HAP-1 (cell line): ENCODE data around the gene RRP1.

Source experiments
- DNase-seq, 2 experiments: peaks; one replicate each; pipeline ENCODE4 v3.0.0-alpha.2; 2016 to 2020; ENCODE audit warnings: low spot score in 2 of 2
- H3K27me3 ChIP-seq: fragments of 250-450 bp; sonication (Bioruptor Pico); 2 replicates; pipeline ENCODE4 v1.5.1; 2020; ENCODE audit warnings: low read depth, mild to moderate bottlenecking, moderate library complexity
- H3K36me3 ChIP-seq: fragments of 250-450 bp; sonication (Bioruptor Pico); replicated peaks from 2 replicates; pipeline ENCODE4 v1.5.1; 2020; ENCODE audit warnings: mild to moderate bottlenecking
- H3K4me1 ChIP-seq: fragments of 250-450 bp; sonication (Bioruptor Pico); 2 replicates; pipeline ENCODE4 v1.5.1; 2020; ENCODE audit warnings: mild to moderate bottlenecking
- H3K4me3 ChIP-seq: fragments of 250-450 bp; sonication (Bioruptor Pico); 2 replicates; pipeline ENCODE4 v1.5.1; 2020; ENCODE audit warnings: mild to moderate bottlenecking, moderate library complexity
- H3K9me3 ChIP-seq: fragments of 250-450 bp; sonication (Bioruptor Pico); 2 replicates; pipeline ENCODE4 v1.5.1; 2020; ENCODE audit warnings: mild to moderate bottlenecking, moderate library complexity
- in situ Hi-C: fragments of 300-500 bp; cut with MboI; formaldehyde crosslinking; loops from 3 replicates; pipeline ENCODE4 v1.14.3; 2020; ENCODE audit warnings: low sequenced_read_pairs, inconsistent platforms, mixed read lengths

RRP1 gene

DNA sequence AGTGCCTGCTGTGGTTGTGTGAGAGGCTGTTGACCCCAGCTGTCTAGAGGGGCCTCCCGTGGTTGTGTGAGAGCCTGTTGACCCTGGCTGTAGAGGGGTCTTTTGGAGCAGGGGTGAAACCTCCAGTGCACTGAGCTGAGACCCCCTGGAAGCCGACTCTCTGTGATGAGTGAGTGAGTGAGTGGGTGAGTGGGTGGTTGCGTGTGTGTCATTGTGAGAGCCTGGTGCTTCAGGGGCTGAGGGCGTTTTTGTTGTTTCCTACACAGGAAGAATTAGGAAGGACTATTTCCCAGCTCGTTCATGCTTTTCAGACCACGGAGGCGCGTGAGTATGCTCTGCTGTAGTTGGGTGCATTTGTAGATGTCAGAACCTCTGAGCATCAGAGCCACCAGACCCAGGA, 3.0 kb downstream of the RRP1 start:
- in situ Hi-C loops = no loop called here
- H3K4me1 ChIP-seq = peaks cover 7% of the 10 kb centered on the region
- no peak for DNase-seq
- peaks cover 76% of the 10 kb centered on the region for H3K36me3 ChIP-seq
- H3K9me3 ChIP-seq = no peaks in the 10 kb centered on the region
- H3K4me3 ChIP-seq = no peak overlapping the region
- no peaks in the 10 kb centered on the region for H3K27me3 ChIP-seq

DNA sequence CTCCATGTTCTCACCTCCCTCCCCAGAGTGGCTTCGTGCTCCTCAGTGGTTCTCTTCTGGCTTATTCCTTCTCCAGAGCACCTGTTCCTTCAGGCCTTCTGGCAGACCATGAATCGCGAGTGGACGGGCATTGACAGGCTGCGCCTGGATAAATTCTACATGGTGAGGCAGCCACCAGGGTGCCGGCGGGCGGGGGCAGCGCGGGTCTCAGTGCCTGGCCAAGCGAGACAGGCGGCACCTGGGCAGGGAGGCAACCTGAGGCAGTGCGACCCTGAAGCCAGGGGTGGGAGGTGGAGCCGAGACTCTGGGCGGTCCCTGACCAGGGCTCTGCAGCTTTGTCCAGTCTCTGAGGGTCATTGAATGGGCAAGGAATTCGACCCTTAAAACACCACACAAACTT, 3.9 kb downstream of the RRP1 start:
- H3K27me3 ChIP-seq = no peaks in the 10 kb centered on the region
- H3K36me3 ChIP-seq = peaks cover 84% of the 10 kb centered on the region
- H3K4me3 ChIP-seq = no peak overlapping the region
- in situ Hi-C loops = no loop called here
- H3K9me3 ChIP-seq = no peaks in the 10 kb centered on the region
- no peak for DNase-seq
- H3K4me1 ChIP-seq = peaks cover 7% of the 10 kb centered on the region

DNA sequence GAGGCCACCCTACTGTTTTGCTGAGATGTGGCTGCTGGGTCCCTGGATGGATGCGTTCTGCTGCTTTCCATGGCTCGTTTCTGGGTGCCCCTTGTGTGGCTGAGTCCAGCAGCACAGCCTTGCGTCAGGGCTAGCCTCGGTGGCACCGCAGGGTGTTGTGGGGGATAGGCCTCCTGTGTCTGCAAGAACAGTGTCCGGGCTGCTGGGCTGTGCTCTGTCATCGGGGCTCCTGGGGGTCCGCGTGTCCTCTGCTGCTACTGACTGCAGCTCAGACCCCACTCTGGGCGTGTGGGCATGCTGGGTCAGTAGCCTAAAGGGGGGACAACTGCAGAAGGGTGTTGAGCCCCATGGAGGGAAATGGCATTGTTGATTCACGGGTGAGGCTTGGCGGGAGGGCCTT, 4.9 kb downstream of the RRP1 start:
- Histone ChIP-seq H3K9me3 (no peaks in the 10 kb centered on the region), H3K4me1 (peaks cover 7% of the 10 kb centered on the region), H3K4me3 (no peak overlapping the region), H3K36me3 (peaks cover 93% of the 10 kb centered on the region), H3K27me3 (no peaks in the 10 kb centered on the region)
- in situ Hi-C loops = no loop called here
- DNase-seq = no peak

GRCh38 chr21:43794857-43795256, 5.5 kb downstream of the RRP1 start:
- H3K4me3 ChIP-seq = no peak overlapping the region
- peaks cover 94% of the 10 kb centered on the region for H3K36me3 ChIP-seq
- H3K4me1 ChIP-seq = peaks cover 7% of the 10 kb centered on the region
- in situ Hi-C loops = no loop called here
- no peaks in the 10 kb centered on the region for H3K9me3 ChIP-seq
- DNase-seq = no peak
- no peaks in the 10 kb centered on the region for H3K27me3 ChIP-seq

- H3K9me3 ChIP-seq = no peaks in the 10 kb centered on the region
- in situ Hi-C loops = no loop called here
- H3K4me1 ChIP-seq = no peaks in the 10 kb centered on the region
- no peak for DNase-seq
- H3K36me3 ChIP-seq = peaks cover 98% of the 10 kb centered on the region
- H3K4me3 ChIP-seq = no peak overlapping the region
- no peaks in the 10 kb centered on the region for H3K27me3 ChIP-seq
Observed at GRCh38 chr21:43797415-43797814, 8.0 kb downstream of the RRP1 start.

- H3K27me3 ChIP-seq = no peaks in the 10 kb centered on the region
- H3K4me1 ChIP-seq = no peaks in the 10 kb centered on the region
- peaks cover 98% of the 10 kb centered on the region for H3K36me3 ChIP-seq
- in situ Hi-C loops = no loop called here
- H3K9me3 ChIP-seq = no peaks in the 10 kb centered on the region
- DNase-seq = no peak
- H3K4me3 ChIP-seq = no peak overlapping the region
Observed at GRCh38 chr21:43797925-43798715, 8.7 kb downstream of the RRP1 start.

GRCh38 chr21:43799301-43799840, 10.0 kb downstream of the RRP1 start:
- Histone ChIP-seq H3K4me1 (no peaks in the 10 kb centered on the region), H3K36me3 (peaks cover 97% of the 10 kb centered on the region), H3K4me3 (no peak overlapping the region), H3K9me3 (no peaks in the 10 kb centered on the region), H3K27me3 (no peaks in the 10 kb centered on the region)
- in situ Hi-C loops = no loop called here
- DNase-seq = no peak

GRCh38 chr21:43800124-43800523, 10.7 kb downstream of the RRP1 start:
- in situ Hi-C loops = no loop called here
- H3K27me3 ChIP-seq = no peaks in the 10 kb centered on the region
- DNase-seq = no peak
- H3K9me3 ChIP-seq = no peaks in the 10 kb centered on the region
- peaks cover 89% of the 10 kb centered on the region for H3K36me3 ChIP-seq
- no peak overlapping the region for H3K4me3 ChIP-seq
- no peaks in the 10 kb centered on the region for H3K4me1 ChIP-seq

- in situ Hi-C loops = no loop called here
- Histone ChIP-seq H3K4me3 (no peak overlapping the region), H3K27me3 (no peaks in the 10 kb centered on the region), H3K9me3 (no peaks in the 10 kb centered on the region), H3K4me1 (no peaks in the 10 kb centered on the region), H3K36me3 (peaks cover 87% of the 10 kb centered on the region)
- DNase-seq = no peak
Observed at GRCh38 chr21:43800566-43800965, 11.2 kb downstream of the RRP1 start.

DNA sequence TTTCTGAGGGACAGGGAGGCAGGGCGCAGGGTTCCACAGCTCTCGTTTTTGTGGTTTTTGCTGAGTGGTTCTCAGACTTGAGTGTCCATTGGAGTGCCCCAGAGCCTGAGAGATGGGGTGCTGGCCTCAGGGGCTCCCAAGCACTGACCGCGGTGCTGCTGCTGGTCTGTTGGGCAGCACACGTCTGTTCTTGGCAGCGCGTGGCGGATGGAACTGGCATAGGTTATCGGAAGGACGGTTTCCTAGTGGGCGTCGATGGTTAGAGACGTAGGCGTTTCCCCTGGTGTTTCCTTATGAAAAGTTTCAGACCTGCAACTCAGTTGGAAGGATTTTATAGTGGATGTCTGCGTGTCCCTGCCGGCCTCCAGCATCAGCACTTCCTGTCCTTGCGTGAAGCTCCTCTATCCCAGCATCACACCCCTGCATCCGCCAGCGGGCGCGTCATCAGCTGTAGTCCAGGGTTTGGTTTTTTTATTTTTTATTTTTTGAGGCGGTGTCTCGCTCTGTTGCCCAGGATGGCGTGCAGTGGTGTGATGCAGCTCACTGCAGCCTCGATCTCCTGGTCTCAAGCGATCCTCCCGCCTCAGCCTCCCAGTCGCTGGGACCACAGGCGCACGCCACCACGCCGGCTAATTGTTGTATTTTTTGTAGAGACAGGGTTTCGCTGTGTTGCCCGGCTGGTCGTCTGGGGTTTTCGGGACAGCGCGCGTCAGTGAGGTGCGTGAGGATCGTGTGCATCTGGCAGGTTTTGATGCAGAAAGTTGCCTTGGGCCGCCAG, 11.8 kb downstream of the RRP1 start:
- H3K4me3 ChIP-seq = no peak overlapping the region
- no peak for DNase-seq
- peaks cover 85% of the 10 kb centered on the region for H3K36me3 ChIP-seq
- no peaks in the 10 kb centered on the region for H3K9me3 ChIP-seq
- no peaks in the 10 kb centered on the region for H3K4me1 ChIP-seq
- no peaks in the 10 kb centered on the region for H3K27me3 ChIP-seq
- in situ Hi-C loops = no loop called here

DNA sequence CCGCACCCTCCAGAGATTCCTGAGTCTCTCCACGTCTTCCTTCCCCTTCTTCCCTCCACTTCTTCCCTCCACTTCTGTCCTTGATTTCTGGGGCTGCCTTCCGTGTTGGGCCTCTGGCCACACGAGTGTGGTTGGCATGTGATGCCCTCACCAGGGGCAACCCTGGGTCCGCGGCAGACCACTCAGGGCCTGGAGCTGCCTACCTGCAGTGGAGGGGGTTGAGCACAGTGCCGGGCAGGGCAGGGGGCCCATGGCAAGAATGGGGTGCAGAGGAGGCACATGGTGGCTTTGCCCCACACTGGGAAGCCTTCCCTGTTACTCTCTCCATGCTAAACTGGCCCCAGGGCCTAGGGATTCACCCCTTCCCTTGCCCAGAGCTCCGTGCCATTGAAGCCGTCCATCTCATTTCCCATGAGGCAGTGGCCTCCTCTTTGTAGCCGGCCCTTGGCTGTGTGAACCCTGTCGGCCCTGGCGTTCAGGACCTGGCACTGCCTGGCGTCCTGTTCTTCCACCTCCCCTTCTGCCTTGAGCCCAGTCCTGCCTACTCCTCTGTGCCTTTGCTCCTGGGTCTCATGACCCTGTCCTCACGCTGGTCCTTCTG, 13.4 kb downstream of the RRP1 start:
- no peak for DNase-seq
- Histone ChIP-seq H3K27me3 (no peaks in the 10 kb centered on the region), H3K9me3 (no peaks in the 10 kb centered on the region), H3K36me3 (peaks cover 69% of the 10 kb centered on the region), H3K4me3 (no peak overlapping the region), H3K4me1 (no peaks in the 10 kb centered on the region)
- in situ Hi-C loops = no loop called here

GRCh38 chr21:43803558-43804300, 14.4 kb downstream of the RRP1 start:
- no peak overlapping the region for H3K4me3 ChIP-seq
- H3K4me1 ChIP-seq = no peaks in the 10 kb centered on the region
- H3K36me3 ChIP-seq = peaks cover 61% of the 10 kb centered on the region
- no peak for DNase-seq
- H3K27me3 ChIP-seq = no peaks in the 10 kb centered on the region
- no peaks in the 10 kb centered on the region for H3K9me3 ChIP-seq
- in situ Hi-C loops = no loop called here

DNA sequence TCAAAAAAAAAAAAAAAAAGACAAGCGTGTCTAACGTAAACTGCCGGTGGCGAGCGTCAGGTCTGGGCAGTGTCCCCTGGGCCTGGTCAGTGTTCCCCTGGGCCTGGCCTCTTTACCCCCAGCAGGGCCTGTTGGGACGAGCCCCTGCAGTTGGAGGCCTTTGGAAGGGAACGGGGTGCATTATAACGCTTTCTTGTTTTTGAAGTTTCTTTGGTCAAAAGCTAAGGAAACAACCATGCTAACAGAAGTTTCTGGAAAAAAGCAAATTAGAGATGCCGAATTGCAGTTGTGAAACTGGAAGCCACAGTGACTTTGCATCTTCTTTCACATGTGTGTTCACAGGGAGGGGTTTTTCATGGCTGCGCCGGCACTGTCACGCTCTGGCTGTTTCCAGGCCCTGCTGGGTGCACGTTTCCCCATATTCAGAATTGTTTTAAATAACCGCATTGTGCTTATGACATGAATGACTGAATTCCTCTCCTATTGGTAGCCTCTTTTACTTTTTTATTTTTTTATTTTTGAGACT, 16.0 kb downstream of the RRP1 start:
- Histone ChIP-seq H3K9me3 (no peaks in the 10 kb centered on the region), H3K4me1 (no peaks in the 10 kb centered on the region), H3K36me3 (peaks cover 46% of the 10 kb centered on the region), H3K4me3 (no peak overlapping the region), H3K27me3 (no peaks in the 10 kb centered on the region)
- no peak for DNase-seq
- in situ Hi-C loops = no loop called here
